Measurements from ENCODE around the gene FOXK1.

DNA sequence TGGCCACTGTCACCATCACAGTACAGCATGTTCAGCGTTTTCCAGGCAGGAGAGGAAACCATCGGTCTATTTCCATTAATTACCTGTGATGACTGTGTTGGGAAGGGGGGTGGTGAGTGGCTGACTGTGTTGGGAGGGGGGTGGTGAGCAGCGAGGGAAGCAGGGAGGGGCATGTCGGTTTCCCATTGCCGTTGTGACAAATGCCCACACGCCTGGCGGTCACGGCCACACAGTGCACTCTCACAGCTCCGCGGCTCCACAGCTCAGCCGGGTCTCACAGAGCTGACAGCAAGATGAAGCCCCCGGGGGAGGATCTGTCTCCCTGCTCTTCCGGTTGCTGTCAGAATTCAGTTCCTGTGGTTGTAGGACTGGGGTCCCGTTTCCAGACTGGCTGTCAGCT, 132.3 kb downstream of the FOXK1 start:
- TF ChIP-seq, protein P1, sequence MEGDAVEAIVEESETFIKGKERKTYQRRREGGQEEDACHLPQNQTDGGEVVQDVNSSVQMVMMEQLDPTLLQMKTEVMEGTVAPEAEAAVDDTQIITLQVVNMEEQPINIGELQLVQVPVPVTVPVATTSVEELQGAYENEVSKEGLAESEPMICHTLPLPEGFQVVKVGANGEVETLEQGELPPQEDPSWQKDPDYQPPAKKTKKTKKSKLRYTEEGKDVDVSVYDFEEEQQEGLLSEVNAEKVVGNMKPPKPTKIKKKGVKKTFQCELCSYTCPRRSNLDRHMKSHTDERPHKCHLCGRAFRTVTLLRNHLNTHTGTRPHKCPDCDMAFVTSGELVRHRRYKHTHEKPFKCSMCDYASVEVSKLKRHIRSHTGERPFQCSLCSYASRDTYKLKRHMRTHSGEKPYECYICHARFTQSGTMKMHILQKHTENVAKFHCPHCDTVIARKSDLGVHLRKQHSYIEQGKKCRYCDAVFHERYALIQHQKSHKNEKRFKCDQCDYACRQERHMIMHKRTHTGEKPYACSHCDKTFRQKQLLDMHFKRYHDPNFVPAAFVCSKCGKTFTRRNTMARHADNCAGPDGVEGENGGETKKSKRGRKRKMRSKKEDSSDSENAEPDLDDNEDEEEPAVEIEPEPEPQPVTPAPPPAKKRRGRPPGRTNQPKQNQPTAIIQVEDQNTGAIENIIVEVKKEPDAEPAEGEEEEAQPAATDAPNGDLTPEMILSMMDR (IDR thresholded peaks at IDR 0.05; ENCODE audit: low read depth, low read length) = no peak
- TF ChIP-seq, protein P2, sequence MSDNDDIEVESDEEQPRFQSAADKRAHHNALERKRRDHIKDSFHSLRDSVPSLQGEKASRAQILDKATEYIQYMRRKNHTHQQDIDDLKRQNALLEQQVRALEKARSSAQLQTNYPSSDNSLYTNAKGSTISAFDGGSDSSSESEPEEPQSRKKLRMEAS (IDR thresholded peaks at IDR 0.05; ENCODE audit: low read depth, low read length) = no peak
- TF ChIP-seq POLR2A (IDR thresholded peaks at IDR 0.05; ENCODE audit: extremely low read depth, insufficient read length) = no peak
